HG02610 (cell line): Measurements from ENCODE around the gene ALDH1L1.

Experiments used
- ATAC-seq: cut with Tn5 transposase; IDR thresholded peaks from one replicate; pipeline ENCODE4 v1.9.1; 2021; ENCODE audit warnings: mild to moderate bottlenecking, moderate library complexity; ENCODE audit not compliant: unreplicated experiment

Gene ALDH1L1

DNA sequence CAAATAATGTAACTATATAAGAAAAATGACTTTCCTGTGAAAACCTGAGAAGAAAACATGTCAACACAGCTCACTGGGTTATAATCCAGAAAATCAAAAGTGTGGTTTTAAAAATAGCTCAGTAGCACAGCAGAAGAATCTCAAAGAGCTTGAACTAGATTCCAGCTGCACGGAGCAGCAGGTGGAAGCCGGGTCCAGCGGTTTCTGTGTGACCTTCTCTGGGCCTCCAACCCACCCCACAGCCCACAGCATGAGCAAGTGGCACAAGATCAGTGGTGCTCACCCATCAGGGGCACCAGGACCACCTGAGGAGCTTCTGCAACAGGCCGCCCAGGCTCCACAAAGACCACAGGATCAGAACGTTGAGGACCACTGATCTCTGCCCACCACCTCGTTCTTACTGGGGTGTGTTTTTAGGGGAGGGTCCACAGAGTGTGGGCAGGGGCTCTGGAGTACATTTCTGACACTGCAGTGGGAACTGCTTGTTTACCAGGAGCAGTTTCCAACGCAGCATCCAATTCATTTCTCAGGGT is 119.7 kb downstream of the ALDH1L1 start:
- no peak for ATAC-seq

DNA sequence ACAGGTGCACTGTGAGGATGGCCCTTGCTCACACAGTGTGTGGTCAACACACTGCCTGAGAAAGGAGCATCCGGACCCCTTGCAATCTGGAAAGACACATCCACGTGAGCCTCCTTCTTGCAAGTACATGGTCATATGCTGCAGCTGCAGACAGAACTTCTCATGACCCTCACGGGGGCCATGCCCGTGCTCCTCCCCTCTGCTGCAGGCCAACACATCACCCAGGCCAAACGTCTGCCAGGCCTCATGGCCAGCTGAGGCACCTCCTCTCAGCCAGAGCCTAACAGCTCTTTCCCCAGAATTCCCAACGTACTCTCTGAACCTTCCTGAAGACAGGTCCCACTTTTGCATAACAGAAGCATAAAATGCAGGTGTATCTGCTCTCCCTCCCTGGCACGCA is 121.7 kb downstream of the ALDH1L1 start:
- ATAC-seq, result no peak

DNA sequence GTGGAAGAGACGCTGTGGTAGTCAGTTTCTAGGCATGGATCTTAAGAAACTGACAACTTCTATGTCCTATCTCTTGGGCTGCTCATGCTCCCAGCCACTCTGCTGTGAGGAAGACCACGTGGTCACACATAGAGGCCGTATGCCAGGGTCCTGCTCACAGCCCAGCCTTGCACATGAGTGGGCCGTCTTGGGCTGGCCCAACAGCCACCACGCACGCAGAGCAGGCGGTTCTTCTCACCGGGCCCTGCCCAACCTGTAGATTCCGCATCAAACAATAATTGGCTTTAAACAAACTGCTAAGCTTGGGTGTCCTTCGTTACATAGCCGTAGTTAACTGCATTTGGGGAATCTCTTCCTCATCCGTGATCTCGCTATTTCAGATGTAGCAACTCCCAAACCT is 122.5 kb downstream of the ALDH1L1 start:
- ATAC-seq, result no peak

GRCh38 chr3:126057501-126057819 is 122.9 kb downstream of the ALDH1L1 start:
- no peak for ATAC-seq

- ATAC-seq, result no peak
These were observed 123.5 kb downstream of the ALDH1L1 start for GRCh38 chr3:126056681-126057500.

DNA sequence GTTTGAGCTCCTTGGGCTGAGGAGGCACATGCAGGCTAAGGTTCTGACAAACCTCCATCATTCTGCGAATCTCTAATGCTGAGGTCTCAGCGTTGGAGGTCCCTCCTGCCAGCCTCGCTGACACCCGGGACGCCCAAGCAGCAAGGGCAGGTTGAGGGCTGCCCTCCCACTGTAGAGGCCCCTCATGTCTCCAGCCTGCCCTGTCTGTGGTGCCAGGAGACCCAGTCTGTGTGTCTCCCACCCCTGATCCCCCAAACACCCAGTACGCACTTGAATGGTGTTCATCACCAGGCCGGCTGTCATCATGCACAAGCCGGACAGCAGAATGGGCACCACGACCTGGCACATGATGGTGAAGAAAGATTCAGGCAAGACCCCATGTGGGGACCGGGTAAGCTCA is 124.3 kb downstream of the ALDH1L1 start:
- no peak for ATAC-seq

- ATAC-seq, result no peak
These were observed 125.5 kb downstream of the ALDH1L1 start for GRCh38 chr3:126054870-126055269.

DNA sequence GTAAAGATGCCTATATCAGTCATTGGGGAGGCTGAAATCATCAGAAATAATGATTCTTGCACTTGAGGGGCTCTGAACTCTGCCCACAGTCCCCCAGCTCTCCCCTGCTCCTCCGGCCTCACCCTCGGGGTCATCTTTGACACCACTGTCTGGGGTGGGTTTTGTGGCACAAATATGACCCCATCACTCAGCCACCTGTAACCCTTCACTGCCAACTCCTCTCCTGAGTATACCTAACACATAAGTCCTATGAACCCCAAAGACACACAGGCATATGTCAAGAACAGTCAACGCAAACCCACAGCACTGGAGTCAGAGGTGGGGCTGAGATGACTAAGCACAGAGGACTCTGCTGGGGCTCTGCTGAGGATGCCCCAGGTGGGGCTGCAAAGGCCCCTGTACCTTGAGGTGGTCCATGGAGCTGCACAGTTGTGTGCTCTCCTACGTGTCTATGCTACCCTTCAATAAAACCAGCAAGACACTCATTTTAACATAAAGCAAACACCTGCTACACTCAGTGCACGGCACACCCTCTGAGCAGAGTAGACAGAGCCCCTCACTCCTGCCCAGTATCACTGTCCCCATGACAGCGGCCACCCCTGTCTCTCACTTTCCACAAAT is 126.3 kb downstream of the ALDH1L1 start:
- ATAC-seq, result no peak
